Stimulated activated naive B cell treated with anti-CD40 and anti-IgM and Interleukin-4, amounts not matched to agents 10 μg/mL and 1 μg/mL and 100 μg/mL, for 72 hours (primary cell): Measurements from ENCODE around the gene ZNF638.
A peak's percentile ranks its signal among the peaks of the same experiment; 100 is the strongest.
"Not testable (repeated sequence)": the region's sequence is repeated elsewhere in the genome, so short reads cannot be mapped to it uniquely, and the experiment has no call there.

Experiments
- ATAC-seq, 2 donors: fragments of 150-1000 bp; cut with Tn5 transposase; replicated peaks; 2 replicates each; pipeline ENCODE4 v1.10.0; 2021; ENCODE audit warnings: moderate library complexity in 1 of 2
- DNase-seq: peaks from one replicate; pipeline ENCODE4 v3.0.0; 2021
- H3K27ac Mint-ChIP-seq: one replicate; pipeline ENCODE4 v1.8.0; 2022; ENCODE audit warnings: mild to moderate bottlenecking, mixed read lengths
- H3K27me3 Mint-ChIP-seq, 2 donors: one replicate each; pipeline ENCODE4 v1.8.0; 2022; ENCODE audit warnings: mixed read lengths in 2 of 2
- H3K36me3 Mint-ChIP-seq, 2 donors: one replicate each; pipeline ENCODE4 v1.8.0; 2022; ENCODE audit warnings: mixed read lengths in 2 of 2, mild to moderate bottlenecking in 1 of 2
- H3K4me1 Mint-ChIP-seq, 2 donors: one replicate each; pipeline ENCODE4 v1.8.0; 2022; ENCODE audit warnings: mixed read lengths in 2 of 2, mild to moderate bottlenecking in 1 of 2
- H3K4me3 Mint-ChIP-seq, 2 donors: one replicate each; pipeline ENCODE4 v1.8.0; 2022; ENCODE audit warnings: mild to moderate bottlenecking in 2 of 2, mixed read lengths in 2 of 2, moderate library complexity in 1 of 2
- H3K9me3 Mint-ChIP-seq, 2 donors: one replicate each; pipeline ENCODE4 v1.8.0; 2022; ENCODE audit warnings: mixed read lengths in 2 of 2, mild to moderate bottlenecking in 1 of 2

Gene ZNF638

GRCh38 chr2:71317900-71318299 lies 13.7 kb upstream of the ZNF638 start:
- Mint-ChIP-seq H3K9me3 (peaks cover 40 to 43% of the 10 kb centered on the region in 2 donors), H3K36me3 (peaks cover 13 to 38% of the 10 kb centered on the region in 2 donors)
- not testable (repeated sequence) for DNase-seq, H3K4me1 Mint-ChIP-seq, ATAC-seq, H3K27ac Mint-ChIP-seq, H3K27me3 Mint-ChIP-seq, H3K4me3 Mint-ChIP-seq

GRCh38 chr2:71323386-71323785 lies 8.2 kb upstream of the ZNF638 start:
- no peak overlapping the region for H3K27ac Mint-ChIP-seq
- no peak for DNase-seq
- ATAC-seq, result no peak
- no peaks in the 10 kb centered on the region for H3K27me3 Mint-ChIP-seq
- H3K4me1 Mint-ChIP-seq, result no peaks in the 10 kb centered on the region
- no peak overlapping the region for H3K4me3 Mint-ChIP-seq
- peaks cover 13 to 31% of the 10 kb centered on the region in 2 donors for H3K36me3 Mint-ChIP-seq
- peaks cover 33 to 34% of the 10 kb centered on the region in 2 donors for H3K9me3 Mint-ChIP-seq

GRCh38 chr2:71326968-71327367 lies 4.6 kb upstream of the ZNF638 start:
- peaks cover 6 to 9% of the 10 kb centered on the region in 2 donors for H3K9me3 Mint-ChIP-seq
- DNase-seq (no peak), ATAC-seq (no peak)
- no peaks in the 10 kb centered on the region for H3K4me1 Mint-ChIP-seq
- H3K4me3 Mint-ChIP-seq, result no peak overlapping the region
- H3K36me3 Mint-ChIP-seq, result peaks cover 7 to 16% of the 10 kb centered on the region in 2 donors
- no peaks in the 10 kb centered on the region for H3K27me3 Mint-ChIP-seq
- no peak overlapping the region for H3K27ac Mint-ChIP-seq

GRCh38 chr2:71327916-71328315 lies 3.7 kb upstream of the ZNF638 start:
- peaks cover 0 to 4% of the 10 kb centered on the region in 2 donors for H3K4me1 Mint-ChIP-seq

DNA sequence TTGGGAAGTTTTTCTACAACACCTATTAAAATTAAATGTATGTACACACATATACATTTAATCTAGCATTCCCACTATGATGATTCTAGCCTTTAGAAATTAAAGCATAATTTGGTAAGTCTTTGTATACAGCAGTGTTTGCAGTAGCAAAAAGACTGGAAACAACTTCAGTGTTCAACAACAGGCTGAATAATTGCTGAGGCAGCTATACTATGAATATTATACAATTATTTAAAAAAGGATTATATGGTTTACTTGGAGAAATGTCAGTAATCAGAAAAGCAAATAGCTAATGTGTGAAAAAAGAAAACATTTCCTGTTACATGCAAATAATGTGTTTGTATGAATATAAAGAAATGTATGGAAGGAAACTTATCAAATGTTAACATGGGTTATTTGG lies 1.4 kb upstream of the ZNF638 start:
- DNase-seq (no peak), ATAC-seq (no peak)
- no peaks in the 10 kb centered on the region for H3K27me3 Mint-ChIP-seq
- no peaks in the 10 kb centered on the region for H3K9me3 Mint-ChIP-seq
- H3K4me1 Mint-ChIP-seq, result peaks cover 12 to 16% of the 10 kb centered on the region in 2 donors
- no peak overlapping the region for H3K4me3 Mint-ChIP-seq
- H3K36me3 Mint-ChIP-seq, result peaks cover 8 to 16% of the 10 kb centered on the region in 2 donors
- H3K27ac Mint-ChIP-seq, result no peak overlapping the region

More at GRCh38 chr2:71327916-71328315, 3.7 kb upstream of the ZNF638 start:
- Mint-ChIP-seq H3K9me3 (peaks cover 0 to under 1% of the 10 kb centered on the region in 2 donors), H3K4me3 (no peak overlapping the region), H3K36me3 (peaks cover 4 to 10% of the 10 kb centered on the region in 2 donors), H3K27me3 (no peaks in the 10 kb centered on the region), H3K27ac (no peak overlapping the region)
- DNase-seq, result no peak
- ATAC-seq, result no peak

GRCh38 chr2:71330585-71331330 lies 824 bp upstream of the ZNF638 start:
- ATAC-seq (no peak), DNase-seq (no peak)
- Mint-ChIP-seq H3K27ac (no peak overlapping the region), H3K36me3 (peaks cover 8 to 16% of the 10 kb centered on the region in 2 donors), H3K4me3 (peak overlapping the region; percentile 89 to 100), H3K4me1 (peaks cover 12 to 16% of the 10 kb centered on the region in 2 donors), H3K9me3 (no peaks in the 10 kb centered on the region), H3K27me3 (no peaks in the 10 kb centered on the region)

- peaks cover 12 to 16% of the 10 kb centered on the region in 2 donors for H3K4me1 Mint-ChIP-seq
- H3K4me3 Mint-ChIP-seq, result peak overlapping the region; percentile 89 to 100
- not testable (repeated sequence) for H3K9me3 Mint-ChIP-seq, H3K27me3 Mint-ChIP-seq, DNase-seq, ATAC-seq
- peak overlapping the region; percentile 99 for H3K27ac Mint-ChIP-seq
- H3K36me3 Mint-ChIP-seq, result peaks cover 8 to 16% of the 10 kb centered on the region in 2 donors
Measured at GRCh38 chr2:71331331-71331580, 326 bp upstream of the ZNF638 start.

DNA sequence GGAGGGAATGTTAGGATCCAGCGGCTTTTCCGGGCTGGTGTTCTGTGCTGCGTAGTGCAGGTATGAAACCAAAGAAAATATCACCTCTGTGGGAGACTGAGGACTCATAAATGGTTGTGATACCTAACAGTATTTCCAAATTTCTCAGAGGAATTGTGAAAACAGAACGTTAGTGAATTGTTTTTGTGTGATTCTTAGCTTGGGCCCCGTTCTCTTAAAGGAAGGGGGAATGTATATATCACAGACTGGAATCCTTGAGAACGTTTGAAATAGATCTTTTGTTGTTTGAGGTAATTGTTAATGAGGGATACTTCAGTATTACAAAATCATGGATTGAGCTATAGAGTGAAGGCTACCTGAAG lies 834 bp downstream of the ZNF638 start:
- Mint-ChIP-seq H3K36me3 (peaks cover 8 to 16% of the 10 kb centered on the region in 2 donors), H3K4me3 (peak overlapping the region; percentile 89 to 100), H3K27ac (peak overlapping the region; percentile 99), H3K9me3 (no peaks in the 10 kb centered on the region), H3K27me3 (no peaks in the 10 kb centered on the region), H3K4me1 (peaks cover 12 to 26% of the 10 kb centered on the region in 2 donors)
- DNase-seq (no peak), ATAC-seq (no peak)

DNA sequence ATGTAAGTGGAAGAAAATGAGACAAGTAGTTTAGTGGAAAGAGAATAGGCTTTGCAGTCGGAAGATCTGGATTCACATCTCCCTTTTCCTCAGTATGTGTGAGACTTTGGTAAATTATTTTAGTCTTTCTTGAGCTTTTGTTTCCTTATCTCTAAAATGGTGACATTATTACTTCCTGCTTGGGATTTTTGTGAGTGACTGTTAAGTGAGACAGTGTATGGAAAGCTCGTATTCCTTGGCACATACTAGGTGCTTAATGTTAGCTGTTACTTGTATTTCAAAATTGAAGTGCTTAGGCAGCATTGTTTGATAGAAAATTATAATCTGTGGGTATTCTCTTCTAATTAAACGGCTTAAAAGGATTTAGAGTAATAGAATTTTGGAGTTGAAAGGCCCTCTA lies 2.0 kb downstream of the ZNF638 start:
- Mint-ChIP-seq H3K27me3 (no peaks in the 10 kb centered on the region), H3K9me3 (no peaks in the 10 kb centered on the region), H3K4me3 (peak overlapping the region; percentile 65 to 68), H3K36me3 (peaks cover 14 to 24% of the 10 kb centered on the region in 2 donors), H3K4me1 (peaks cover 20 to 38% of the 10 kb centered on the region in 2 donors), H3K27ac (peak overlapping the region; percentile 14)
- ATAC-seq (no peak), DNase-seq (no peak)

DNA sequence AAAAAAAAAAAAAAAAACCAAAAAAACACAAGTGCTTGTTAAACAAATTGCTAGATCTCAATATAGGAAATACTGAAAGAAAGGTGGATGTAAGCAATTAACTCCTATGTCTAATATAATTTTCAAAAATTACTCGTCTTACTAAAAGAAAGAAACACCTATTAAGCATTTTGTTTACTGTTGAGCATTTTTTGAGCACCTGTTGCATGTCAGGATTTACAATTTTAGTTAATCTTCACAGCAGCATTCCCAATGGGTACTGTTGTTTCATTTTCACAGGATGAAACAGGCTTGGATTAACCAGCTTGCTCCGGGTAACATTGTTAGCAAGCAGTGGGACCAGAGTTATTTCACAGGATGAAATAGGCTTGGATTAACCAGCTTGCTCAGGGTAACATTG lies 4.8 kb downstream of the ZNF638 start:
- peaks cover 23 to 49% of the 10 kb centered on the region in 2 donors for H3K4me1 Mint-ChIP-seq
- H3K36me3 Mint-ChIP-seq, result peaks cover 18 to 32% of the 10 kb centered on the region in 2 donors
- H3K4me3 Mint-ChIP-seq, result no peak overlapping the region
- ATAC-seq (no peak), DNase-seq (no peak)
- H3K27me3 Mint-ChIP-seq, result no peaks in the 10 kb centered on the region
- H3K9me3 Mint-ChIP-seq, result no peaks in the 10 kb centered on the region
- no peak overlapping the region for H3K27ac Mint-ChIP-seq

- Mint-ChIP-seq H3K4me3 (no peak overlapping the region), H3K4me1 (peaks cover 23 to 49% of the 10 kb centered on the region in 2 donors), H3K36me3 (peaks cover 16 to 29% of the 10 kb centered on the region in 2 donors), H3K27ac (no peak overlapping the region), H3K27me3 (no peaks in the 10 kb centered on the region), H3K9me3 (no peaks in the 10 kb centered on the region)
- ATAC-seq (no peak), DNase-seq (no peak)
Measured at GRCh38 chr2:71336802-71337201, 5.2 kb downstream of the ZNF638 start.

DNA sequence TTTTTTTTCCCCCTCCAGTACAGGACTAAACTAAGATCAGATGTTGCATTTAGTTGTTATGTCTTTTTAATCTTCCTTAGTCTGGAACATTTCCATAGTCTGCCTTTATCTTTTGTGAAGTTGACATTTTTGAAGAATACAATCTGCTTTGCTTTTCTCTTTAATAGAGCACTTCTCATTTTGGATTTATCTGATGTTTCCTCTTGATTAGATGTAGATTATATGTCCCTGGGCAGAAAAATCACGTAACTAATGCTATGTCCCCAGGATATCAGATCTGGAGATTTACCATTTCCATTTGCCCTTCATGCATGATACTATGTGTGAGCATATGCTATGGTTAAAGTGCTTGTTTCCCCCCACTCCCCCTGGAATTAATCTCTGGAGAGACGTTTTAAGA lies 6.2 kb downstream of the ZNF638 start:
- ATAC-seq, result no peak
- H3K4me3 Mint-ChIP-seq, result no peak overlapping the region
- no peak for DNase-seq
- no peaks in the 10 kb centered on the region for H3K9me3 Mint-ChIP-seq
- peaks cover 15 to 29% of the 10 kb centered on the region in 2 donors for H3K36me3 Mint-ChIP-seq
- no peak overlapping the region for H3K27ac Mint-ChIP-seq
- H3K27me3 Mint-ChIP-seq, result no peaks in the 10 kb centered on the region
- H3K4me1 Mint-ChIP-seq, result peaks cover 21 to 49% of the 10 kb centered on the region in 2 donors

DNA sequence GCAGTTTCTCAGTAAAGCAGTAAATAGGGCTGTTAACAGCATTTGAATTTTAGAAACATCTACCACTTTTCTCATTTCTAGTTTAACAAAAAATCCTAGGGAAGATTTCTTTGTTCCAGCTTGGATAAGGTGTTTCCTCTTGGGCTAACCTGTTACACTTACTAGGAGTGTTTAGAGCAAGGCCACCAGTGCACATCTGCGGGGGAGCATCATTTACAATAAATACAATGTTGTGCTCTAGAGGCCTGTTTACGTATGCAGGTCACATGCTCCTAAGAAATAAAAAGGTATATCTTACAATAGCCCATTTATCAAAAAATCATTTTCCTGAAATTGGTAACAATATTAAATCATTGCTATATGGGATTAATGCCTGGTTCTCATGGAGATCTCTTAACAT lies 8.1 kb downstream of the ZNF638 start:
- Mint-ChIP-seq H3K36me3 (peaks cover 12 to 26% of the 10 kb centered on the region in 2 donors), H3K27ac (peak overlapping the region; percentile 14), H3K4me3 (no peak overlapping the region), H3K4me1 (peaks cover 16 to 33% of the 10 kb centered on the region in 2 donors), H3K9me3 (no peaks in the 10 kb centered on the region), H3K27me3 (no peaks in the 10 kb centered on the region)
- ATAC-seq (no peak), DNase-seq (no peak)

DNA sequence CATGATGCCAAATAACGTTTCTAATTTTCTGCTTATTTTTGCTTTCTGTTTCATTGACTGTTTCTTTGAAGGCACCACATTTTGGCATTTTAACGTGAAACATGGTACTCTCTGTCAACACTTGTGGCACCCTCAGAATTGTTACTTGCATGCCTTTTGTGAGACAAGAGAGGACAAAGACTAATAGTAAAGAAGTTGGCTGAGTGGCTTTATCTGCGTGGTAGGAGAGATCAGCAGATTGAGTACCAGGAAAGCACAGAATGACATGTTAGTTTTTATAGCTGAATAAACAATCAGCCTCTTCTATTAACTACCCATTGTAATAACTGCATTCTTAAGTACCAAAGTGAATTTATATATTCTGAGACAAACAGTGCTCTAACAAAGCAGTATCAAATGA lies 8.6 kb downstream of the ZNF638 start:
- DNase-seq (no peak), ATAC-seq (no peak)
- no peak overlapping the region for H3K27ac Mint-ChIP-seq
- H3K4me1 Mint-ChIP-seq, result peaks cover 16 to 33% of the 10 kb centered on the region in 2 donors
- H3K27me3 Mint-ChIP-seq, result no peaks in the 10 kb centered on the region
- H3K9me3 Mint-ChIP-seq, result no peaks in the 10 kb centered on the region
- H3K36me3 Mint-ChIP-seq, result peaks cover 12 to 26% of the 10 kb centered on the region in 2 donors
- no peak overlapping the region for H3K4me3 Mint-ChIP-seq

DNA sequence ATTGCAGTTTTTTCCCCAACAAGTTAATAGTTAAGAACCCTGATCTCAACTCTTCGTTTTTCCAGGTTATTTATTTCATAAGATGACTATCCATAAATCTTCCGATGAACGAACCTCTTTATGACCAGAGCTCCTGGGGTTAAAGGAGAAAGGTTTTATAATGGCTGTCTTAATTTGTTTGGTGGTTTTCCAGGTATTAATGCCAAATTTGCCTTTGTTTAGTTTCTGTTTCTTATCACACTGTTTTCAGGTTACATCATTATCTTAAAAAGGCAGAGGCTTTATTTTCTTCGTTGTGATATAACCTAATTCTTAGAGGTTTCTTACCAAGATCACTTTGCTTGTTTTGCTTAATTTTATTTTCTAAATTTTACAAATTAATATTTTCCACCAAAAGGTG lies 10.1 kb downstream of the ZNF638 start:
- Mint-ChIP-seq H3K27me3 (no peaks in the 10 kb centered on the region), H3K9me3 (peaks cover 0 to 4% of the 10 kb centered on the region in 2 donors), H3K4me3 (no peak overlapping the region), H3K36me3 (peaks cover 19 to 31% of the 10 kb centered on the region in 2 donors), H3K27ac (no peak overlapping the region), H3K4me1 (peaks cover 21 to 41% of the 10 kb centered on the region in 2 donors)
- DNase-seq (no peak), ATAC-seq (no peak)
